GM18861 (cell line): ENCODE measurements around the gene BIRC6.
"Not testable (repeated sequence)": the region's sequence is repeated elsewhere in the genome, so short reads cannot be mapped to it uniquely, and the experiment has no call there.

Experiments
- ATAC-seq: cut with Tn5 transposase; IDR thresholded peaks from one replicate; pipeline ENCODE4 v1.9.1; 2021; ENCODE audit not compliant: unreplicated experiment

The BIRC6 gene

GRCh38 chr2:32446369-32446768 lies 89.5 kb downstream of the BIRC6 start:
- ATAC-seq = no peak

DNA sequence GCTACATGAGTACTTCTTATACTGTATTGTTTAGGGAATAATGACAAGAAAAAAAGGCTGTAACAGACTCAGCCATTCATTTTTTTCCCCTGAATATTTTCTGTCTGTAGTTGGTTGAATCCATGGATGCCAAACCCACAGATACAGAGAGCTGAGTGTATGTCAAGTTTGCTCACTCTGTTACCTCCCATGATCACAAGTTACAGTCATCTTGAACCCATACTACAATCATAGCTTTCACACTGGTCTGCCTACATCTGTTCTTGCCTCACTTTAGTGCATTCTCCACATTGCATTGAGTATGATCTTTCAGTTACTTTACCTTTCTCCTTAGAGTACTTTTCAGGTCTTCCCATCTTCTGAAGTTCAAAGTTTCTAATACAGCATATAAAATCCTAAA lies 94.0 kb downstream of the BIRC6 start:
- no peak for ATAC-seq

DNA sequence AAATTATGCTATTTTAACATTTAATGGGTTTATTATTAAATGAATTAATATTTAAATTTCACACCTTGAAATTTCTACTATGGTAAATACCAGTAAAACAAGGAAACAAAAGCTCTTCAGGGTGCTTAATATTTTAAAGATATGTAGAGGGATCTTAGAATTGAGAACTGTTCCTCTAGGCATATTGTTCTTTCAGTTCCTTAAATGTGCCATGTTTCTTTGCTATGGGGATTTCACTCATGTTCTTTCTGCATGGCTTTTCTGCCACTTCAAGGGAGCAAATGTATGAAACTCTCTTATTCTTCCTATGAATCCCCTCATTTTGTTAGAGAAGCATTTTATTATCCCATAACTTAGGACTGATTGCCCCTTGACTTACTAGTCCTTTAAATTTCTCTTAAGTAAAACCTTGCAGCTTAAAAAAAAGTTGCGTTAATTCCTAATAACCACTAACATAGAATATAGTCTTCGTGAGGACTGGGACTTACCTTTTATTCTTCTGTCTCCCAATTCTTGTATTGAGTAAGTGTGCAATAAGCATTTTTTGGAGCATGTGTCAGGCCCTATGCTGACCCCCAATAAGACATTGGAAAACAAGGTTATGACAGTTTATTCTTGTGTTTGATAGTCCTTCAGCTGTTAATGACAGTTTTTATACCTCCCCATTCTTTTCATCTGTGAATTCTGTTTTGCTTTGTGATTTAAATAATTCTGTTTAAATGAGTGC lies 95.7 kb downstream of the BIRC6 start:
- ATAC-seq = no peak

GRCh38 chr2:32453242-32454062 lies 96.6 kb downstream of the BIRC6 start:
- no peak for ATAC-seq

DNA sequence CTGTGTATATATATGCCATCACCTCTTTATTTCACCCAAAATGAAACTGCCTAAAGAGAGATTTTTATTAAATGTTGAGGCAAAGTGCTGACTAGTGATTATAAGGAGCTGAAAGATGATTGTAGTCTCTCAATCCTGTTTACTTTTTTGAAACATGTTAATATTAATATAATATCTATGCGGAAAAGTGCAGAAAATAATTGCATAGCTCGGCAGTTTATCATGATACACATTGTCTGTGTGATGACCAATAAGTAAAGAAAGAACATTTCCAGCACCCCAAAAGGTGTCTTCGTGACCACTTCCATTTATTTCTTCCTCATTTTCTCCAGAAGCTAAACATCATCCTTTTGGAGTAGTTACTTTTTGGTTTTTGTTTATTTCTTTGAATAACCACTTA lies 99.0 kb downstream of the BIRC6 start:
- no peak for ATAC-seq

GRCh38 chr2:32456808-32457207 lies 100.0 kb downstream of the BIRC6 start:
- ATAC-seq = no peak

DNA sequence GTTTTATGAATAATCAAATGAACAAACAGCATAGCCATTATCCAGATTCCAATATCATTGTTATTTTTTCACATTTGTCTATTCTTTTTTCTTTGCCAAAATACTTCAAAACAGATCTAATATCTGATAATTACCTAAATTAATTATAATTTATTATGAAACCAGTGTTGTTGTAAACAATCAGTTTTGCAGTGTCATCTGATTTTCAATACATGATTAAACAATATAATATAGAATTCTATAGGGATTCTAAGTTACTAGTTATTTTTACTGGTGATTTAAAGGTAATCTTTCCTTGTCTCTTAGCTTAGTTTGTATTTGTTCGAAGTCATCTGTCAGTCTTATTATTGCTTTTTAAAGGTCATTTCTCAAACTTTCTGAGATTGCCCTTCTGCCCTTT lies 101.0 kb downstream of the BIRC6 start:
- no peak for ATAC-seq

- ATAC-seq = not testable (repeated sequence)
These were observed 104.0 kb downstream of the BIRC6 start for GRCh38 chr2:32460861-32461260.

- ATAC-seq = no peak
These were observed 106.3 kb downstream of the BIRC6 start for GRCh38 chr2:32463110-32463509.

DNA sequence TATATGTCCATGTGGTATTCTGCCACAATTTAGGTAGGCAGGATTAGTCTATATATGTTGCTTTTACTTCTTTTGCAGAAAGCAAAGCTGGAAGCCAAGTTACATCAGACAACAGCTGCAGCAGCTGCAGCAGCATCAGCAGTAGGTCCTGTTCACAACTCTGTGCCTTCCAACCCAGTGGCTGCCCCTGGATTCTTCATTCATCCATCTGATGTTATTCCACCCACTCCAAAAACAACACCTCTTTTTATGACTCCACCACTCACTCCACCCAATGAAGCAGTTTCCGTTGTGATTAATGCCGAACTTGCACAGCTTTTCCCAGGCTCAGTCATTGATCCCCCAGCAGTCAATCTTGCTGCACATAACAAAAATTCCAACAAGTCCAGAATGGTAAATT lies 107.6 kb downstream of the BIRC6 start:
- ATAC-seq = no peak

DNA sequence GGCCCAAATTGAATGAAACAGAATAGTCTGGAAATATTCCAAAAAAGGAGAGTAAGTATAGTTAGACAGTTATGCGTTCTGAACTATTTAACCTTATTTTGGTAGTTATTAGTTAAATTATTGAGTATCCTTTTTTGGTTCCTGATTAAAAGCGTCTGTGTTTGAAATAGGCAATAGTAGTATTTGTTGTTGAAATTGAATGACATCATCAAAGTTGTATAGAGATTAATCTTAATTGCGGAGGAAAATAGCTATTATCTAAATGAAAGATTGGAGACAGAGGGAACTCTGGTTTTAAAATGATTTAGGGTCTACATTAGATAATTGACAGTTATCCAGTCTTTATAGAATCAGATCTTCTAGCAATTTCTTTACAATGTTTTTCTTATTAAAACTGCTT lies 115.8 kb downstream of the BIRC6 start:
- ATAC-seq = no peak

DNA sequence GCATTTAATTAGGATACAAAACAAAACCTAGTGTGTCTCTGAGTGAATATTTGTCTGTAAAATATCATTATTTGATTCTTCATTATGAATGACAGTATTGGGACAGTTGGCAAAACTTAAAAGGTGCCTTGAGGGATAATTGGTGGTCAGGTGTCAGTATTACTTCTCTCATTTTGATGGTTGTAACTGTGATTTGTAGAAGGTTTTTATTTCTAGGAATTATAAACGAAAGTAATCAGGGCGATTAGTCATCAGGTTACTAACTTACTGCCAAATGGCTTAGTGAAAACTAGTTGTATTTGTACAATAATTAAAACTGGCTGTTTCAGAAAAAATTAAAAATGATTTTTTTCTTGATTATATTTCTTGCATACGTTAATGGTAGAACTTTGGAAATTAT lies 117.6 kb downstream of the BIRC6 start:
- no peak for ATAC-seq

DNA sequence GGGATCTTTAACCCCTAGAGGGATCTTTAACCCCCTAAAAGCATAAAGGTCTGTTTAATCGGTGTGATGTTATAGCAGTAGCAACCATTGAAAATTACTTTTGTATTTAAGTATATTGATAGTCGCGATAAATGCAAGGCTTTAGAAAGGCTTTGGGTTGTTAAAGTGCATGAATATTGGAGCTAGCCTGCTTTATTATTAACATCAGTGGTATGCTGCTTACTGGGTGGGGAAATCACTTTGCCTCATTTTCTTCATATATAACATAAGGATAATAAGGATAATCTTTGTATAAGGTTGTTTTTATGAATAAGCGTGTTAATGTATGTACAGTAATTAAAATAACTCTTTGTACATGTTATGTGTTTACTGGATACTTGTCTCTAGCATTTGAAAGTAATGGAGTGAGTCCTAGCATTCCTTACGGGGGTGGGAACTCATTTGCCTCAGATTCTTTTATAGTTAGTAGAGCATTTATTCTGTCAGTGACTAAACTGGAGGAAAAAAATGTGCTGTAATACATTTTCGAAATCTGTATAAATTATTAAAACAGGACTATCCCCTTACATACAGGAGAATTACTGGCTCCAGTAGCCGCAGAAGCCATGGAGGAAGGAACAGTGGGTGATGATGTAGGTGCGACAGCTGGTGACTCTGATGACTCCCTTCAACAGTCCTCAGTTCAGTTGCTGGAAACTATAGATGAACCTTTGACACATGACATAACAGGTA lies 122.2 kb downstream of the BIRC6 start:
- no peak for ATAC-seq

GRCh38 chr2:32479993-32480392 lies 123.2 kb downstream of the BIRC6 start:
- ATAC-seq = no peak

- no peak for ATAC-seq
These were observed 125.6 kb downstream of the BIRC6 start for GRCh38 chr2:32482471-32482870.

- no peak for ATAC-seq
These were observed 128.1 kb downstream of the BIRC6 start for GRCh38 chr2:32484937-32485336.

DNA sequence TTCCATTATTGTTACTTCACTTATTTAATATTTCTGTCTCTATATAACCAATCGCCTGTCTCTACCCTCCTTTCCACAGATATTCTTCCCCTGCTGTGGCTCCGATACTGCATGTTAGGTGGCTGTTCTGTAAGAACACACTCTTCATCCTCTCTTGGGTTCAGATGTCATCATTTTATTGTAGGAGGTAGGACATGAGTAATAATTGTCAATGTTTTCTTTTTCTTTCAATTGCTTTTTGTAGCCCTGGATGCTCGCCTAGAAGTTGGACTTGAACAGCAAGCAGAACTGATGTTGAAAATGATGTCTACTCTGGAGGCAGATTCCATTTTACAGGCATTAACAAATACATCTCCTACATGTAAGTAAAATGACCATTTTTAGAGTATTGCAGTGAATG lies 128.6 kb downstream of the BIRC6 start:
- no peak for ATAC-seq

- ATAC-seq = no peak
These were observed 132.2 kb downstream of the BIRC6 start for GRCh38 chr2:32489061-32489460.

DNA sequence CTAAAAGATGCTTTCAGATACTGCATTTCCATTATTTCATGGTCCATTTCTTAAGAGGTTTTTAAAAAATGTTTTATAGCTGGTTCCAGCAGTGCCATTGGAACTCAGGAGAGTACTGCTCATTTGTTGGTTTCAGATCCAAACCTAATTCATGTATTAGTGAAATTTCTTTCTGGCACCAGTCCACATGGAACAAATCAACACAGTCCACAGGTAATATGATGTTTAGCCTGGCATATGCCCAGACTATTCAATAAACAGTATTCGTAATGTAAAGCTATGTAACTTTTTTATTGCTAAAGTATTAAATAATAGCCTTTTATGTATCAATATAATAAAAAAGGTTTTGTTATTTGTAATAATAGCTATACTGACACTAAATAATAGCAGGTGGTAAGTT lies 134.5 kb downstream of the BIRC6 start:
- ATAC-seq = no peak

- ATAC-seq = no peak
These were observed 138.3 kb downstream of the BIRC6 start for GRCh38 chr2:32495139-32495538.

GRCh38 chr2:32496662-32497061 lies 139.8 kb downstream of the BIRC6 start:
- no peak for ATAC-seq

DNA sequence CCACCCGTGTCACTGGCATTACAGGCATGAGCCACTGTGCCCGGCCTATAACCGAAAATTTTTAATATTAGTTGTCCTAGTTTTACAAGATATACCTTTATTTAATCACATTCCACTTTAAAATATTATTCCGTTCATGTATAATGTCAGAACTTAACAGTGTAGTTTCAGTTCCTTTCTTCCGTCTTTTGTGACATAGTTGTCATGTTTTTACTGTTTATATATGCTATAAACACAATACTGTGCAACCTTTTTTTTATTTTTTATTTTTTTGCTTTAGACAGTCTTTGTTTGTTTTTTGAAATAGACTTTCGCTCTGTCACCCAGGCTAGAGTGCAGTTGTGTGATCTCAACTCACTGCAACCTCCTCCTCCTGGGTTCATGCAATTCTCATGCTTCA lies 141.5 kb downstream of the BIRC6 start:
- no peak for ATAC-seq
